ENCODE data around the gene RCAN2. TPM values are rescaled to one million over a fixed set of nuclear protein-coding genes. Genes with fewer than 3 reads are reported as not detected.

The RCAN2 gene
- total RNA-seq, 1 experiment from 2014 or later, result not detected

GRCh38 chr6:46420921-46421638, 70.2 kb downstream of the RCAN2 start:
- Mint-ChIP-seq H3K36me3 (ENCODE audit: insufficient read depth, unreplicated experiment) (no peaks in the 10 kb centered on the region), H3K27me3 (ENCODE audit: insufficient read depth, unreplicated experiment) (peaks cover 10% of the 10 kb centered on the region), H3K27ac (ENCODE audit: unreplicated experiment) (no peak overlapping the region), H3K9me3 (ENCODE audit: unreplicated experiment) (no peaks in the 10 kb centered on the region), H3K4me3 (ENCODE audit: unreplicated experiment) (no peak overlapping the region), H3K4me1 (ENCODE audit: low read depth, unreplicated experiment) (no peaks in the 10 kb centered on the region)
- CTCF ChIA-PET, result no interaction called here
- Histone ChIP-seq H3K36me3 (ENCODE audit: control insufficient read depth, insufficient read depth, low read length) (no peaks in the 10 kb centered on the region), H3K27me3 (replicated peaks; ENCODE audit: control insufficient read depth, insufficient read depth, low read length) (no peaks in the 10 kb centered on the region), H3K4me1 (no peaks in the 10 kb centered on the region), H3K4me3 (ENCODE audit: low read depth, low read length) (no peak overlapping the region), H3K9me3 (no peaks in the 10 kb centered on the region)
- POLR2A ChIA-PET, result no interaction called here
- intact Hi-C loops (cut with micrococcal nuclease; ENCODE audit: unreplicated experiment), result no loop called here
- no TSS peak for BruUV-seq (replicated peaks)
- no peak for TF ChIP-seq CTCF (IDR thresholded peaks at IDR 0.05; ENCODE audit: insufficient read depth in 1 of 2, low read depth in 1 of 2, low read length in 1 of 2, severe bottlenecking in 1 of 2, unreplicated experiment in 1 of 2)
- DNase-seq, result no peak

- BruUV-seq (replicated peaks), result no TSS peak
- H3K27ac Mint-ChIP-seq (ENCODE audit: unreplicated experiment), result no peak overlapping the region
- H3K9me3 ChIP-seq, result no peaks in the 10 kb centered on the region
- no peak overlapping the region for H3K4me3 Mint-ChIP-seq (ENCODE audit: unreplicated experiment)
- ChIA-PET POLR2A (no interaction called here), CTCF (interaction anchor here (0.9 kb wide), 1 partner anchor 72 kb away, joined by 3 read pairs; the partner anchor contains the start of gene RCAN2)
- peak; percentile 67 to 81 for TF ChIP-seq CTCF (IDR thresholded peaks at IDR 0.05; ENCODE audit: insufficient read depth in 1 of 2, low read depth in 1 of 2, low read length in 1 of 2, severe bottlenecking in 1 of 2, unreplicated experiment in 1 of 2)
- H3K27me3 Mint-ChIP-seq (ENCODE audit: insufficient read depth, unreplicated experiment), result peaks cover 10% of the 10 kb centered on the region
- H3K9me3 Mint-ChIP-seq (ENCODE audit: unreplicated experiment), result no peaks in the 10 kb centered on the region
- intact Hi-C loops (cut with micrococcal nuclease; ENCODE audit: unreplicated experiment), result loop anchor here (1.0 to 10.0 kb wide), 7 partner anchors 71 to 628 kb away; no protein-coding TSS in a partner anchor
- H3K36me3 ChIP-seq (ENCODE audit: control insufficient read depth, insufficient read depth, low read length), result no peaks in the 10 kb centered on the region
- peak; percentile 42 to 47 for DNase-seq
- no peaks in the 10 kb centered on the region for H3K27me3 ChIP-seq (replicated peaks; ENCODE audit: control insufficient read depth, insufficient read depth, low read length)
- H3K36me3 Mint-ChIP-seq (ENCODE audit: insufficient read depth, unreplicated experiment), result no peaks in the 10 kb centered on the region
- H3K4me1 ChIP-seq, result no peaks in the 10 kb centered on the region
- H3K4me1 Mint-ChIP-seq (ENCODE audit: low read depth, unreplicated experiment), result peaks cover 6% of the 10 kb centered on the region
- no peak overlapping the region for H3K4me3 ChIP-seq (ENCODE audit: low read depth, low read length)
Measured at GRCh38 chr6:46419576-46420002, 71.7 kb downstream of the RCAN2 start.

- Histone ChIP-seq H3K36me3 (ENCODE audit: control insufficient read depth, insufficient read depth, low read length) (no peaks in the 10 kb centered on the region), H3K4me1 (no peaks in the 10 kb centered on the region), H3K4me3 (ENCODE audit: low read depth, low read length) (no peak overlapping the region), H3K27me3 (replicated peaks; ENCODE audit: control insufficient read depth, insufficient read depth, low read length) (no peaks in the 10 kb centered on the region), H3K9me3 (no peaks in the 10 kb centered on the region)
- BruUV-seq (replicated peaks), result no TSS peak
- H3K9me3 Mint-ChIP-seq (ENCODE audit: unreplicated experiment), result no peaks in the 10 kb centered on the region
- H3K36me3 Mint-ChIP-seq (ENCODE audit: insufficient read depth, unreplicated experiment), result no peaks in the 10 kb centered on the region
- no peak overlapping the region for H3K4me3 Mint-ChIP-seq (ENCODE audit: unreplicated experiment)
- DNase-seq, result no peak
- CTCF ChIA-PET, result no interaction called here
- no peak overlapping the region for H3K27ac Mint-ChIP-seq (ENCODE audit: unreplicated experiment)
- no peak for TF ChIP-seq CTCF (IDR thresholded peaks at IDR 0.05; ENCODE audit: insufficient read depth in 1 of 2, low read depth in 1 of 2, low read length in 1 of 2, severe bottlenecking in 1 of 2, unreplicated experiment in 1 of 2)
- H3K4me1 Mint-ChIP-seq (ENCODE audit: low read depth, unreplicated experiment), result peaks cover 6% of the 10 kb centered on the region
- intact Hi-C loops (cut with micrococcal nuclease; ENCODE audit: unreplicated experiment), result loop anchor here (10.0 kb wide), 1 partner anchor 480 kb away; no protein-coding TSS in a partner anchor
- H3K27me3 Mint-ChIP-seq (ENCODE audit: insufficient read depth, unreplicated experiment), result peaks cover 2% of the 10 kb centered on the region
- POLR2A ChIA-PET, result no interaction called here
Measured at GRCh38 chr6:46414398-46414797, 76.9 kb downstream of the RCAN2 start.

Measured in Caco-2 (cell line).